H1 (cell line): Measurements from ENCODE around the gene PAX9. TPM values are rescaled to one million over a fixed set of nuclear protein-coding genes. Genes with fewer than 3 reads are reported as not detected.

Experiments used
- CTCF ChIA-PET: fragments of 300-600 bp; sonication (Branson Sonifier 250); formaldehyde crosslinking; loops from one replicate; lab custom pipeline; 2021; ENCODE audit not compliant: partially characterized antibody; lab: Charles Lee
- POLR2A ChIA-PET: fragments of 300-600 bp; sonication (Branson Sonifier 250); formaldehyde crosslinking; loops from one replicate; lab custom pipeline; 2021; ENCODE audit warnings: inconsistent platforms; ENCODE audit not compliant: partially characterized antibody; lab: Charles Lee
- DNase-seq, 2 experiments: peaks; one replicate each; pipeline versions ENCODE4 v3.0.0 to v3.0.0-alpha.2; 2010 to 2022; ENCODE audit warnings: low spot score in 2 of 2, low read depth in 1 of 2, mixed read lengths in 1 of 2
- FAIRE-seq: peaks from 2 replicates; lab custom pipeline; 2011; peaks lifted over from hg19 to GRCh38; lab: Jason Lieb, UNC
- H2AFZ ChIP-seq: 2 replicates; pipeline ENCODE4 v1.8.1; 2012; ENCODE audit warnings: low read length, inconsistent platforms
- H2AK5ac ChIP-seq: 2 replicates; pipeline ENCODE4 v1.6.1; 2013; ENCODE audit warnings: low read depth, low read length
- H2BK120ac ChIP-seq: replicated peaks from 2 replicates; pipeline ENCODE3; 2013; ENCODE audit warnings: low read depth, low read length, inconsistent platforms
- H2BK12ac ChIP-seq: 2 replicates; pipeline ENCODE4 v1.6.1; 2013; ENCODE audit warnings: low read depth, low read length
- H2BK15ac ChIP-seq: 2 replicates; pipeline ENCODE4 v1.6.1; 2013; ENCODE audit warnings: low read length
- H2BK20ac ChIP-seq: 2 replicates; pipeline ENCODE4 v1.6.1; 2013; ENCODE audit warnings: low read length
- H2BK5ac ChIP-seq: 2 replicates; pipeline ENCODE4 v1.6.1; 2013; ENCODE audit warnings: low read depth, low read length
- H3K14ac ChIP-seq: 2 replicates; pipeline ENCODE4 v1.6.1; 2013; ENCODE audit warnings: inconsistent platforms; ENCODE audit not compliant: insufficient read length
- H3K18ac ChIP-seq: 2 replicates; pipeline ENCODE4 v1.6.1; 2013; ENCODE audit warnings: low read length; ENCODE audit errors: extremely low read depth
- H3K23ac ChIP-seq: 2 replicates; pipeline ENCODE4 v1.6.1; 2013; ENCODE audit warnings: inconsistent platforms; ENCODE audit not compliant: insufficient read length
- H3K23me2 ChIP-seq: 2 replicates; pipeline ENCODE4 v1.6.1; 2013; ENCODE audit warnings: low read depth, low read length
- H3K27ac ChIP-seq: 2 replicates; pipeline ENCODE4 v1.6.1; 2011; ENCODE audit warnings: low read depth, low read length, inconsistent platforms
- H3K27me3 ChIP-seq, 4 experiments: replicated peaks in 1 of 4; 1 replicate in 1 of 4; 2 replicates in 3 of 4; pipeline versions ENCODE4 v1.6.1 to v1.8.1; 2011 to 2013; ENCODE audit warnings: low read length in 3 of 4, mild to moderate bottlenecking in 3 of 4, inconsistent platforms in 2 of 4, mixed read lengths in 2 of 4, moderate library complexity in 1 of 4; ENCODE audit not compliant: control insufficient read depth in 3 of 4, insufficient read depth in 3 of 4; ENCODE audit errors: extremely low read depth in 1 of 4
- H3K36me3 ChIP-seq, 4 experiments: 2 replicates each; pipeline versions ENCODE4 v1.6.1 to v1.8.1; 2011 to 2013; ENCODE audit warnings: mild to moderate bottlenecking in 4 of 4, low read length in 3 of 4, moderate library complexity in 2 of 4, control low read depth in 1 of 4, inconsistent platforms in 1 of 4; ENCODE audit not compliant: insufficient read depth in 4 of 4, control insufficient read depth in 2 of 4
- H3K4ac ChIP-seq: replicated peaks from 2 replicates; pipeline ENCODE3; 2013; ENCODE audit warnings: low read length, low read depth, mixed read lengths, inconsistent platforms; ENCODE audit not compliant: insufficient read length
- H3K4me1 ChIP-seq, 4 experiments: replicated peaks in 1 of 4; 1 replicate in 1 of 4; 2 replicates in 3 of 4; pipeline versions ENCODE4 v1.6.1 to v1.8.1; 2011 to 2013; ENCODE audit warnings: low read length in 3 of 4, inconsistent platforms in 2 of 4, mixed read lengths in 1 of 4; ENCODE audit not compliant: insufficient read depth in 4 of 4, control insufficient read depth in 3 of 4
- H3K4me2 ChIP-seq, 2 experiments: 2 replicates each; pipeline versions ENCODE4 v1.6.1 to v1.8.1; 2011 to 2013; ENCODE audit warnings: low read depth in 2 of 2, low read length in 2 of 2, control low read depth in 1 of 2, inconsistent platforms in 1 of 2, mild to moderate bottlenecking in 1 of 2; ENCODE audit not compliant: insufficient read depth in 1 of 2
- H3K4me3 ChIP-seq, 4 experiments: fragments of 200-600, 300-600 bp in 1 of 4; sonication (generic), shearing (Covaris generic), sonication (Bioruptor Twin) in 1 of 4; 2 replicates each; pipeline versions ENCODE4 v1.5.1 to v1.8.1; 2011 to 2016; ENCODE audit warnings: low read length in 4 of 4, low read depth in 3 of 4, control low read depth in 2 of 4, inconsistent platforms in 2 of 4, mild to moderate bottlenecking in 2 of 4, mixed read lengths in 1 of 4, moderate library complexity in 1 of 4; ENCODE audit not compliant: insufficient read depth in 2 of 4; ENCODE audit errors: extremely low read depth in 1 of 4
- H3K56ac ChIP-seq: replicated peaks from 2 replicates; pipeline ENCODE3; 2013; ENCODE audit warnings: low read depth, mild to moderate bottlenecking, mixed read lengths, low read length, inconsistent platforms; ENCODE audit not compliant: insufficient read length
- H3K79me1 ChIP-seq: 2 replicates; pipeline ENCODE4 v1.6.1; 2013; ENCODE audit warnings: low read depth, low read length, control low read depth
- H3K79me2 ChIP-seq, 2 experiments: 2 replicates each; pipeline versions ENCODE4 v1.6.1 to v1.8.1; 2012 to 2013; ENCODE audit warnings: low read length in 2 of 2, mild to moderate bottlenecking in 2 of 2, inconsistent platforms in 1 of 2; ENCODE audit not compliant: insufficient read depth in 2 of 2, control insufficient read depth in 1 of 2
- H3K9ac ChIP-seq, 4 experiments: replicated peaks in 1 of 4; 1 replicate in 1 of 4; 2 replicates in 3 of 4; pipeline versions ENCODE4 v1.6.1 to v1.8.1; 2011 to 2013; ENCODE audit warnings: low read depth in 3 of 4, low read length in 3 of 4, control low read depth in 2 of 4, mild to moderate bottlenecking in 2 of 4, moderate library complexity in 2 of 4, inconsistent platforms in 1 of 4; ENCODE audit errors: extremely low read depth in 1 of 4
- H3K9me3 ChIP-seq, 2 experiments: 2 replicates each; pipeline versions ENCODE4 v1.6.1 to v1.8.1; 2012 to 2013; ENCODE audit warnings: mild to moderate bottlenecking in 2 of 2, moderate library complexity in 2 of 2, control low read depth in 1 of 2, inconsistent platforms in 1 of 2, low read depth in 1 of 2, low read length in 1 of 2, mixed read lengths in 1 of 2; ENCODE audit not compliant: insufficient read depth in 2 of 2
- H4K20me1 ChIP-seq, 2 experiments: replicated peaks in 1 of 2; 2 replicates each; pipeline versions ENCODE3 to v1.8.1; 2011 to 2013; ENCODE audit warnings: inconsistent platforms in 2 of 2, low read length in 2 of 2, mild to moderate bottlenecking in 1 of 2; ENCODE audit not compliant: insufficient read depth in 2 of 2, control insufficient read depth in 1 of 2
- H4K5ac ChIP-seq: 2 replicates; pipeline ENCODE4 v1.6.1; 2013; ENCODE audit warnings: low read length, low read depth, mixed read lengths, inconsistent platforms; ENCODE audit not compliant: insufficient read length
- H4K8ac ChIP-seq: 2 replicates; pipeline ENCODE4 v1.8.0; 2013; ENCODE audit warnings: mild to moderate bottlenecking, moderate library complexity, low read length, inconsistent platforms; ENCODE audit not compliant: insufficient read depth; ENCODE audit errors: extremely low read depth
- H4K91ac ChIP-seq: replicated peaks from 2 replicates; pipeline ENCODE3; 2013; ENCODE audit warnings: low read length, mixed read lengths, inconsistent platforms; ENCODE audit not compliant: insufficient read length
- WGBS, 2 experiments: shearing (Covaris generic) in 1 of 2; methylation state at CpG; one replicate each; pipeline versions ENCODE4 v1.1.6 to v1.1.7; 2013 to 2015; ENCODE audit warnings: low lambda C conversion rate in 2 of 2, mixed read lengths in 2 of 2, inconsistent platforms in 1 of 2, low coverage in 1 of 2, missing lambda C conversion rate in 1 of 2; ENCODE audit not compliant: insufficient replicate concordance in 2 of 2, insufficient coverage in 1 of 2, insufficient read length in 1 of 2; ENCODE audit errors: extremely low coverage in 1 of 2, missing lambda C conversion rate in 1 of 2; 5-methylcytosine and 5-hydroxymethylcytosine counted together
- polyA plus RNA-seq, 7 experiments: library from polyadenylated mRNA; depleted of rRNA in 3 of 7; stranded (reverse) in 5 of 7; unstranded in 2 of 7; fragments of >200 nt in 5 of 7; fragments of 200-250 nt in 2 of 7; gene quantifications; 1 replicate in 5 of 7; 2 replicates in 1 of 7; 4 replicates in 1 of 7; pipeline versions ENCODE4 v1.2.1 to v1.2.3, GENCODE V29; 2011 to 2013; ENCODE audit warnings: missing spikeins in 2 of 7, mixed read lengths in 2 of 7
- total RNA-seq: library from RNA; stranded (reverse); fragmentation: NEBNext Ultra II Directional; extraction: Animal tissue kit (Norgen Biotek cat#: 25700); gene quantifications from 2 replicates; pipeline ENCODE4 v1.2.1, GENCODE V29; 2021
- TF ChIP-seq, protein P1 (sequence below), 3 experiments: IDR thresholded peaks; 1 replicate in 2 of 3; 2 replicates in 1 of 3; pipeline versions ENCODE4 v1.5.1 to v1.6.1; 2011; ENCODE audit warnings: low read length in 3 of 3, mild to moderate bottlenecking in 3 of 3, inconsistent platforms in 2 of 3, low read depth in 1 of 3, moderate library complexity in 1 of 3; ENCODE audit not compliant: insufficient read depth in 1 of 3; ENCODE audit errors: control extremely low read depth in 1 of 3
- TF ChIP-seq, protein P2 (sequence below): IDR thresholded peaks from 2 replicates; pipeline ENCODE4 v1.6.1; 2012; ENCODE audit warnings: inconsistent platforms

PAX9 gene
- total and polyA plus RNA-seq, 2 of the 8 experiments (the other 6 are each of a cell fraction or from before 2014, with no cell fraction given) = 0.05 TPM; not detected in 1

DNA sequence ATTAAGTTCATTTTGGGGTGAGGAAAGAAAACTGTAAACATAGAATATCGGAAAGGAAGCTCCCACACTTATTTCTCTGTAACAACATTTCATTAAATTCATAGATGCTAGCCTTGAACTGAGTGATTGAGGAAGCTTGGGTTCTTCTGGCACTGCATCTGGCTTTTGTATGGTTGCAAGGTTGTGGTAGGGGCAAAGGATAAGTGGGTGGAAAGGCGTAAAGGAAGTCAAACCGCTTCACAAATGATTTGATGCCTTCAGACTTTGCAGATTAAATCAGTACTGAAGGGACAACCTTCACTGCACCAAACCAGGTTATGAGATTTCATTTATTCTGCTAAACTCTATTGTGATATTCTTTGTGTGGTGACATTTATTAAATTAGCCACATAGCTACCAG is 28.1 kb upstream of the PAX9 start:
- Histone ChIP-seq H3K18ac (no peak overlapping the region), H3K79me1 (no peaks in the 10 kb centered on the region), H4K8ac (no peak overlapping the region), H4K91ac (no peak overlapping the region), H3K23ac (no peak overlapping the region), H3K36me3 (no peaks in the 10 kb centered on the region), H2BK15ac (no peak overlapping the region), H3K14ac (no peak overlapping the region)
- WGBS, 2 experiments = 85% methylated on average over 3 of the region's 3 CpGs; no CpG with 5 or more reads in 1 of the 2 experiments
- TF ChIP-seq, protein P1, sequence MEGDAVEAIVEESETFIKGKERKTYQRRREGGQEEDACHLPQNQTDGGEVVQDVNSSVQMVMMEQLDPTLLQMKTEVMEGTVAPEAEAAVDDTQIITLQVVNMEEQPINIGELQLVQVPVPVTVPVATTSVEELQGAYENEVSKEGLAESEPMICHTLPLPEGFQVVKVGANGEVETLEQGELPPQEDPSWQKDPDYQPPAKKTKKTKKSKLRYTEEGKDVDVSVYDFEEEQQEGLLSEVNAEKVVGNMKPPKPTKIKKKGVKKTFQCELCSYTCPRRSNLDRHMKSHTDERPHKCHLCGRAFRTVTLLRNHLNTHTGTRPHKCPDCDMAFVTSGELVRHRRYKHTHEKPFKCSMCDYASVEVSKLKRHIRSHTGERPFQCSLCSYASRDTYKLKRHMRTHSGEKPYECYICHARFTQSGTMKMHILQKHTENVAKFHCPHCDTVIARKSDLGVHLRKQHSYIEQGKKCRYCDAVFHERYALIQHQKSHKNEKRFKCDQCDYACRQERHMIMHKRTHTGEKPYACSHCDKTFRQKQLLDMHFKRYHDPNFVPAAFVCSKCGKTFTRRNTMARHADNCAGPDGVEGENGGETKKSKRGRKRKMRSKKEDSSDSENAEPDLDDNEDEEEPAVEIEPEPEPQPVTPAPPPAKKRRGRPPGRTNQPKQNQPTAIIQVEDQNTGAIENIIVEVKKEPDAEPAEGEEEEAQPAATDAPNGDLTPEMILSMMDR (IDR thresholded peaks at IDR 0.05; ENCODE audit: control extremely low read depth in 1 of 3, insufficient read depth in 1 of 3, low read depth in 1 of 3, low read length in 3 of 3) = no peak
- TF ChIP-seq, protein P2, sequence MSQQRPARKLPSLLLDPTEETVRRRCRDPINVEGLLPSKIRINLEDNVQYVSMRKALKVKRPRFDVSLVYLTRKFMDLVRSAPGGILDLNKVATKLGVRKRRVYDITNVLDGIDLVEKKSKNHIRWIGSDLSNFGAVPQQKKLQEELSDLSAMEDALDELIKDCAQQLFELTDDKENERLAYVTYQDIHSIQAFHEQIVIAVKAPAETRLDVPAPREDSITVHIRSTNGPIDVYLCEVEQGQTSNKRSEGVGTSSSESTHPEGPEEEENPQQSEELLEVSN = no peak
- TF ChIP-seq, all 59 proteins: peak for 0
- Histone ChIP-seq H2AFZ (no peak overlapping the region), H2BK12ac (no peak overlapping the region), H4K20me1 (no peaks in the 10 kb centered on the region), H3K9ac (no peak overlapping the region), H3K9me3 (no peaks in the 10 kb centered on the region), H4K5ac (no peak overlapping the region), H2AK5ac (no peak overlapping the region), H3K4me3 (no peak overlapping the region), H3K23me2 (no peaks in the 10 kb centered on the region), H3K4me1 (no peaks in the 10 kb centered on the region), H3K27me3 (no peaks in the 10 kb centered on the region; a peak in 1 of 7 replicates), H3K56ac (no peak overlapping the region), H3K4me2 (no peak overlapping the region), H3K4ac (no peak overlapping the region), H2BK20ac (no peak overlapping the region), H2BK120ac (no peak overlapping the region), H2BK5ac (no peak overlapping the region), H3K79me2 (no peaks in the 10 kb centered on the region), H3K27ac (no peak overlapping the region)
- DNase-seq (no peak), FAIRE-seq (no peak)
- ChIA-PET POLR2A (no interaction called here), CTCF (interaction anchor here (0.8 to 1.6 kb wide), 4 partner anchors 8 to 110 kb away, joined by 3 read pairs; no protein-coding TSS in a partner anchor)
